HG02852 (cell line): Measurements from ENCODE around the gene RAPGEF1.
"Not testable (repeated sequence)": the region's sequence is repeated elsewhere in the genome, so short reads cannot be mapped to it uniquely, and the experiment has no call there.

Experiments
- ATAC-seq: cut with Tn5 transposase; IDR thresholded peaks from one replicate; pipeline ENCODE4 v1.9.1; 2021; ENCODE audit warnings: mild to moderate bottlenecking, moderate library complexity; ENCODE audit not compliant: unreplicated experiment

The RAPGEF1 gene

DNA sequence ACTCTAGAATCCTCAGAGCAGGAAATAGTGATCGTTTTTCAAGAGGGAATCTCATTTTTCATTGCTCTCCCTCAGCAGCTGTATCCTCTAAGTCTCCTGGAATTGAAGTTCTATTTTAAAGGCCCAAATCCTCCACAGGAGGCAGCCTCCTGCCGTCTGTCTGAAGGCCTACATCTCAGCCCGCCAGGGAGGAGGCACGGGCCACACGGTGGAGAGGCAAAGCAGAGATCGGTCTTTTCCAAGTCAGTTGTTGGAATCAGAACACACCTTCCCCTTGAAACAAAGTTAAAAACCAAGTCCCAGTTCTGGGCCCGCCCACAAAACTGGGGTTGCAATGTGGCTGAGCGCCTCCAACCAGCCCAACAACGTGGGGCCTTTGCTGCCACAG lies 68.7 kb downstream of the RAPGEF1 start:
- no peak for ATAC-seq

DNA sequence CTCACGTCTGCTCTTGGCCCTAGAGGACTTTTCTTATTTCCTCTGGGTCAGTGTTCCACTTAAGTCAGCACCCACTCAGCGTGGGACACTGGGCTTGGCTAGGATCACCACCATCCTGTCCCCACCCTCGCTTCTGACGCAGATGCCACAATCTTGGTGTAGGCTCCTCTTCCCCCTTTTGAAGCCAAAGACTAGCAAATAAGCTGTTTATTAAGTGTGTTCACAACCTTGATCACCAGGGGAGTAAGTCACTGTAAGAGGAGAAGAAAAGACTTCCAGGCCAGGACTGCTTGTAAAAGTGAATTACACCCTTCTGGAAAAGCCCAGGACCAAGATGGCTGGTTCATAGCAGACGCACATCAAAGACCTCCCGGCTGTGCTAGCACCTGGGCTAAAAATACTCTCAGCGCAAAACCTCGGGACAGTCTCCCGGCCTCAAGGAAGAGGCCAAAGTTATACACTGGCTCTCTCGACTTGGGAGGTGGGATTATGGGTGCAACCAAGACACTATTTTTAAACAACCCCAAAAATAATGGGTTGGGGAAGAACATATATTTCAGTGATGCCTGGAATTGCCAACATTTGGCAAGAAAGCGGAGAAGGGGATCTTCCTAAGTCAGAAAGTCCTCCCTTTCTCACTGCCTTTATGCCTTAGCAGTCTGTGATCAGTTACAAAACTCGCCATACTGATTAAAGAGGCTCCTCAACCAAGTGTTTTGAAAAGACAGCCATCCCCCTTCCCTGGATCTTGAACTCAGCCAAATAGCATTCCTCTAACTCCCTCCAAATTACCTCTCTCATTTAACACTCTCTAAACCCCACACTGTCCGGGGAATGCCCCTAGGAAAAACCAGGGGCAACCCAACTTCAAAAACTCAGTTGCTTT lies 69.4 kb downstream of the RAPGEF1 start:
- ATAC-seq = no peak

DNA sequence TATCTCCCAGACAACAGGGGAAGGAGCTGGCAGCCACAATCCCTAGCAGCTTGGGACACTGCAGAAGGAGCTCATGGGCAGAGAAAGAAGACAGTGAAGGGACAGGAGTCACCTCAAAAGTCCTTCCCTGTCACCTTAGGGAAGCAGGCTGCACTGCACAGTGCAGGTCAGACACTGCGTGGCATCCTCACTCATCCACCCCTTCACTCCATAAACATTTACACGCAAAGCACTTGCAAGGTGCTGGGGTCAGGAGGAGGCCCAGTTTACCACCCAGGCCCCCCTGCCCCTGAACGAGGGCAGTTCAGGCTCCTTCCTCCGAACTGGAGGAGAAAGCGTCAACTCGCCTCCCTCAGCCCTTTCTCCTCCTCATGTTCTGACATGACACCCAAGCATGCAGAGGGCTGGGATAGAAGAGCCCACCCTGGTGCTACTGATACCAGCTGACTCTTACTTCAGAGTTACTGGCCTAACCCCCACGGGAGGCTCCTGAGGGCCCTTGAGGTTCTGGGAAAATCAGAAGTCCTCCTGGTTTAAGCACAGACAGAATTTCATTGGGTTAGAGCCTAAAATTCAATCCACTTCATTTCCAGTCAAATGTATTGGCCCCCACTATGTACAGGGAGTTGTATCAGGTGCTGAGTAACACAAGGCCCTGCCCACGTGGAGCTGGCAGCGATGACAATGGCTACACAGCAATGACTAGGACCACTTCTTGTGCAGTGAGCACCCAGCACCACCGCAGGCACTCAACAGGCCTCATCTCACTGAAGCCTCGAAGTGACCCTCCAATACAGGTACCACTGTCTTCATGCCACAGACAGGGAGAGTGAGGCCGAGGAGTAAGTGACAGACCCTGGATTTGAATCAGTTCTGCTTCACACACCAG lies 70.4 kb downstream of the RAPGEF1 start:
- ATAC-seq = no peak

DNA sequence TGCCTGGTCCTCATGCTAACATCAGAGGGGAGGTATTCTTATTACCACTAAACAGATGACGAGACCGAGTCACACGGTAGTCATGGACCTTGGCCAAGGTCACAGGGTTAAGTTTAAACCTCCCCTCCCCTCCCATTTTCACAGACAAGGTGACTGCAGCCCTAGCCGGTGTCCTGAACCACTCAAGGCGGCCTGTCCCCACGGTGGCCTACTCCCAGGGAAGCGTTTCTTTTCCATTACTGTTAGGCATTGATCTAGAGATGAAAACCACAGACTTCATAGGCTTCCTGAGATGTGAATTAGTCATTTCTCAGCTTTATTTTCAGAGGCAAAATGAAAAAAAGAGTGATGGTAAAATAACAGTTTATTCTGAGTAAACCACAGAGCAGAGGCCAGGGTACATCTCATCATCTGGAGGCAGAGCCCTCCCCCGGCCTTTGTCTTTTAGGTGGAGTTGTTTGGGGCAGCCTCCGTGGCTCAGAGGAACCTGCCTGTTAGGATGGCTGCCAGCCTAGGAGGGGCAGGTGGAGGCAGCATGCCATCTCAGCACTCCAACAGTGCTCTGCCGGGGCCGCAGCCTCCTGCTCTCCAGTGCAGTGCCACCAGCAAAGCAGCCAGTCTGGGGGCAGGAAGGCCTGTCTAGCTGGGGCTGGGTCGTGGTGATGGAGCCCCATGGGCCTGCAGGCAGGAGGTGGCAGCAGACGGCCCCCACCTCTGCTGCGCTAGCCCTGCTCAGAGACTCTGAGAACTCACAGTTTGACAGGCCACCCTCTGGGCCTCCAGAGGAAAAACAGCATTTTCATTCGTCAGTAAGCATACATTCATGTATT lies 71.2 kb downstream of the RAPGEF1 start:
- no peak for ATAC-seq

DNA sequence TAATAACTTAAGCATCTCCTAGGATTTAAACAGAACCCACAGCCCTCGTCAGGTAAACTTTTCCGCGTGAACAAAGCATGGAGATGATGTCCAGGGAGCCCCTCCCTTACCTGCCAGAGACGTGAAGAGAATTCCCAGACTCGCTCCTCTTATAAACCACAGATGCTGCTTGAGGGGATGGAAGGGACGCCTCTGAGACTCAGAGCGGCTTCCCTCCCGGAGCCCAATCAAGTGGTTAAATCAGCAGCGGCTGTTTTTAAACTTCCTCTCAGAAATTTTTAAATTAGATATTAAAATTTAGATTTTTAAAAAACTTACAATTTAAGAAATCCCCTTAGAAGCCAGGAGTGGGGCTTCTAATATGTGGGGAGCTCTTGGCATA lies 71.8 kb downstream of the RAPGEF1 start:
- ATAC-seq = no peak

DNA sequence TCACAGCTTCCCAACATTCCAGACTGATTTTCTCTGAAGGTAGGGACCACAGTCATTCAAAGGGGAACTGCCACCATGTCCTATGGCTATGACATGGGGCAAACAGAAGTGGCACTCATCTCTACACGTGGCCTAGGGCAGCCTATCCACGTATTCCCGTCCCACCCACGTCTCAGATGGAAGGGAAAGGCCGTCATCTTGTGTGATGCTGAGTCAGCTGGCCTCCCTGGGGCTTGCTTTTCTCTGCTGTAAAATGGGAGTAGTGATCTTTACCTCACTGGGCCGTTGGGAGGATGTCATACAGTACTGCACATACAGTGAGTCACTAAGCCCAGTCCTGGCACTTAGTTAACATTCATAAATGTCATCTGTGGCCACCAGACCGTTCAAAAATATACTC lies 72.3 kb downstream of the RAPGEF1 start:
- ATAC-seq = no peak

DNA sequence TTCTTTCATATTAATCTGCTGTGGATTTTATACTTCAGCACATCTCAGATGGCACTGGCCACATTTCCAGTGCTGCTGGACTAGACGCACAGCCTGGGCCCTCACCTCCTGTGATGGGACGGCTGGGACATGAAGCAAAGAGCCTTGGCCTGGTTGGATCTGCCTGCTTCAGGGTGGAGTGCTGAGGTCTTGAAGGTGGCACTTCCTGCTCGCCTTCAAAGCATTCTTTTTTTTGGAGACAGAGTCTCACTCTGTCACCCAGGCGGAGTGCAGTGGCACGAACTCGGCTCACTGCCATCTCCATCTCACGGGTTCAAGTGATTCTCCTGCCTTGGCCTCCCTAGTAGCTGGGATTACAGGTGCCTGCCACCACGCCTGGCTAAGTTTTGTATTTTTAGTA lies 73.1 kb downstream of the RAPGEF1 start:
- ATAC-seq = no peak

DNA sequence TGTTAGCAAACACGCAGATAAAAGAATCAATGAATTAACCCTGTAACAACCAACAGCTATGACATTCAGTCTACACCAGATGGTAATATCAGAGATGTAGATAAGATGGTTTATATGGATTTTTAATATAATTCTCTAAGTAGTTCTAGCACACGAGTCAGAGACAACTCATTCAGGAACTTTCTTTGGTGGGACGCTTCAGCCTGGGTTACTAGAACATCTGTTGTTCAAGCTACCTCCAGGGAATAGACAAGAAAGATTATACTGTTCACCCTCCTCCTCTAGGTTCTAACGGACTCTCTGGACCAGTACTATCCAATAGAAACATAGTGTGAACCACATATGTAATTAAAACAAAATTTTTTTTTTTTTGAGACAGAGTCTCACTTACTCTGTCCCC lies 73.8 kb downstream of the RAPGEF1 start:
- ATAC-seq = no peak

DNA sequence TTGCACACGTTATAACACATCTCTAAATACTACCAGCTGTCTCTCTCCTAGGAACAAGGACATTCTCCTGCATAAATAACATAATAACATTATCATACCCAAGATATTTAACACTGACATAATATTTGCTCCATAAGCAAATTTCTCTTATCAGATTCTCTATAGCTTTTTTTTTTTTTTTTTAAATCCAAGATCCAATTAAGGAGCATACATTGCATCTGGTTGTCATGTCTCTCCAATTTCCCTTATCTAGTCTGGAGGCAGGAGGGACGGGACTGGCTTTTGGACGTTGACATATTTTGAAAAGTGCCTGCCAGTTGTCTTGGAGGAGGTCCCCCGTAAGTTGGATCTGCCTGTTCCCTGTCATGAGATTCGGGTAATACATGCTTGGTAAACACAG lies 76.6 kb downstream of the RAPGEF1 start:
- ATAC-seq = no peak

DNA sequence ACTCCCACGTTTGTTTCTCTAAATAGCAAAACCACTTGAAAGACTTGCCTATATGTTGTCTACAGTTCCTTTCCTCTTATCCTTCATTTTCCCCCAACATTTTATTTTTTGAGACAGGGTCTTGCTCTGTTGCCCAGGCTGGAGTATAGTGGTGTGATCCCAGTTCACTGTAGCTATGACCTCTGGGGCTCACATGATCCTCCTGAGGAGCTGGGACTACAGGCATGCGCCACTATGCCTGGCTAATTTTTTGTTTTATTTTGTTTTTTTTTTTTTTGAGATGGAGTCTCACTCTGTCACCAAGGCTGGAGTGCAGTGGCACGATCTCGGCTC lies 77.6 kb downstream of the RAPGEF1 start:
- ATAC-seq = not testable (repeated sequence)

DNA sequence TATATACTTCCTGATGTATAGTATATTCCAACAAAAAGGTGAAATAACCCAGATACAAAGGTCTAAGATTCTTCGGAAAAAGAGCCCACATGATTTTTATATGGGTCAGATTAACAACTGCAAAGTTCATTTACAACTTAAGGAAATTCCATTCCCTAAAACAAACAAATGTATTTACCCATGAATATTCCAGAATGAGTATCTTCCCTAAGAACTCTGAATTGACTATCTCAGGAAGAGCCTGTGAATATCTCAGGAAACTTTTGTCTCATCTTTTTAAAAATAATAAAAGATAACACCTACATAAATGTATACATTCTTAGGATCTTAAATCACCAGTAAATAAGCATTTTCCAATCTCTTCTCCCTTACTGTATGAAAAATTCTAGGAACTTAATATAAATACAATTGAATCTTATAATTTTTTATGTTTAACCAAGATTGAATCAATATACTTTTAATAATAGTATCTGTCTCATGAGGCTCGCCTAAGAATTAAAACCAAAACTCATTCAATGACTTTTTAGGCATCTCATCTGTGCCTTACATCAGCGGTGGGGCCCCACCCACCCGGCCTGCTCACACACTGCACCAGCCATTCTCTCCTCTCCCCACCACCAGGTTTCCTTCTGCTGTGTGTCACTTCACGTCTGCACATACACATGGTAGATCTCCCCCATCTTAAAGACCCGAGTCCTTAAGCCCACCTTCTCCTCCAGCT lies 78.1 kb downstream of the RAPGEF1 start:
- no peak for ATAC-seq

DNA sequence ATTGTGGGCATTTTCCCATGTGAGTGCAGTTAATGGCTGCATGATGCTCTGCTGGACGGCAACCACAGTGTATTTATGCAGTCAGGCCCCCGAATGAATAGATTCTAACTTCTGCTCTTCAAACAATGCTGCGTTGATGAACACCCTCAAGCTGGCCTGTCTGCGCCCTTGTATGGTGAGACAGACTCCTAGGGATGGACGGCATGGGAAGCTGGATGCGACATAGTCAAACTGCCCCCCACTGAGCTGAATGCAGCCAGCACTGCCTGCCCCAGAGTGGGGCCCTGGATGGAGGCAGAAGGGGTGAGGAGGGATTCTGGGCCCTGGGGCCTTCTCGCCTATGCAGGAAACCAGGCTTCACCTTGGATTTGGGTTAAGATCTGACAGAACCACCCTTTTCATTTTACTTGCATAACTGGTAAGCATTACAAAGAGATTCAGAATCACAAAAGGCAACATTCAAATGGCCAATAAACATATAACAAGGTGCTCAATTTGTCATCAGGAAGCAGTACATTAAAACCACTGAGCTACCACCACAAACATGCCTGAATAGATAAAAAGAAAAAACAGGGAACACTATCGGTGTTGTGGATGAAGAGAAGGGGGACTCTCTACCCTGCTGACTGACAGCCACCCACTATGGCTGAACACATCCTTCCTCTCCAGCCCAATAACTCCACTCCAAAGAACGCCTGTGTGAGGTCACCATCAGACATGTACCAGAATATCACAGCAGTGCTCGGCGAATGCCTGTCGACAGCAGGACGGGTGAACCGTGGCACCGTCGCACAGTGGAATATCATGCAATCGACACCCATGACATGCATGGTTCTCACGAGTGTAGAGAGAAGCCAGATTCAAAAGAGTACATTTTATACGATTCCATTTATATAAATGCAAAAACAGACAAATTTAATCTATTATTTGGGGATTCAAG lies 79.1 kb downstream of the RAPGEF1 start:
- ATAC-seq = no peak

DNA sequence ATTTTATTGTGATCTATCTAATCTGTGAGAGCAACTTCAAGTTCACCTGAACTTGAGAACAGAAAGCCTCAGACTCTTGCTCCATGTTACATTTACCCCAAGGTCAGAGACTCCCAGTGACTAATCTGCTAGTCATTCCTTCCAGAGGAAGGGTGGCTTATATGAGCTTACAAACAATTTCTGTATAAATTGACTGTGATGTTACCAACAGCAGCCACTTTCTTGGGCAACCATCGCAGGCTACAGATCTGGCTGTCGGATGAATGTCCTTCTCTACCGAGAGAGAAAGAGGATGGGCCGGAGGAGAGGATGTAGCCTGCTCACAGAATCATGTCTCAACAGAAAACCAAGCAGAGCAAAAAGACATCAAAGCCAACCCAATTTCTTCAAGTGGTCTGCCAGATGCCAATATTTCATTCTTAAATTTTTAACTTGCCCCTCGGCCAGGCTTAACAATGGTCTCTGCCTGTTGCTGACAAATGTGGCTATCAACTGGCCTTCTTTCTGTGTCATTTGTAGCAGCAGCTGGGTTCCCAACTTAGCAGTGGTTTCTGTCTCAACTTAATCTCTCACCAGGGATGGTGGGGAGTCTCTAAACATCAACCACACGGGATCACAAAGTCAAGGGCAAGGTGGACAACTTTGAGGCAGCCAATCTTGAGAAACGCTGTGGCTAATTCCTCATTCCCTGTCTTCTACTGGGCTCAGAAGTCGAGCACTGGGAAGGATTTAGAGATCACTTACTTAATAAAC lies 81.3 kb downstream of the RAPGEF1 start:
- ATAC-seq = no peak

DNA sequence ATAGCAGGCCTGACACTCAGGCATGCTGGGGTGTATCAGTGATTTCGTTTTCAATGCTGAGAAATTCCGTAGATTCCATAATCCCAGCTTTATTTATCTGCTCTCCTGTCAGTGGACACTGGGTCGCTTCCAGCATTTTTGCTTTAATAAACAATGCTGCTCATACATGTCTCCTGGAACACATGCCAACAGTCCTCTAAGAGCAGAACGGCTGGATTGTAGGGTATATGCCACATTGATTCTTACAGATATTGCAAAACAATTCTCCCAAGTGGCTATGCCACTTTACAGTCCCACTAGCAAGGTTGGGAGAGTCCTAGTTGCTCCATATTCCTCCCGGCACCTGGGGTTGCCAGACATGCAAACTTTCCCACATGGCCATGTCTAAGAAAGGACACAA lies 81.9 kb downstream of the RAPGEF1 start:
- no peak for ATAC-seq

DNA sequence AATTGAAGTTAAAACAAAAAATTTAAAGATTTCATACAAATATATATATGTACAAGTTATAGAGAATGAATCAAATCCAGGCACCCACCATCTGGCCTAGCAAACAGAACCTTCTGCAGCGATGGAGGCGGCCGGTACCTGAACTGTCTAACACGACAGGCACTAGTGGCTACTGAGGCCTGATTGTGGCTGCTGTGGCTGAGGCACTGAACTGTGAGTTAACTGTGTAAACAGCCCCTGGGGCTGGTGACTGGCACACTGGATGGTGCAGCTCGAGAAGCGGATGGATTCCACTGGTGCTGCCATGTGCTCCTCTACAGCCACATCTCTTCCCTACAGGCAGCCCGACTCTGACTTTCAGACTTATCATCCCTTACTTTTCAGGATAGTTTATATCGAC lies 82.4 kb downstream of the RAPGEF1 start:
- no peak for ATAC-seq

DNA sequence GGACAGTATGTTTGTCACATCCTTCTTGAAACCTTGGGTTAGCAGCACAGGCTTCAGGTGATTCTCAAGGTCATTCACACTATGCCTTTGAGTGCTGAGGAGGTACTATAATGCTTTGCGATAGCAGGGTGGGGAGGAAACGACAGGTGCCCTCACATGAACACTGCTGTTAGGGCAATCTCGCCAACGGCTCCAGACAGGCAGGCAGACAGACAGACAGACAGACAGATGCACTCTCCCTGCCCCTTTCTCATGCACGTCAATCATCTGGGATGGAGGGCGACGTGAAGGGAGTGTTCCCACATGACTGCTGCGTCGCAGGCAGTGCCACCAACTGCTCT lies 82.9 kb downstream of the RAPGEF1 start:
- peak; percentile 19 for ATAC-seq

DNA sequence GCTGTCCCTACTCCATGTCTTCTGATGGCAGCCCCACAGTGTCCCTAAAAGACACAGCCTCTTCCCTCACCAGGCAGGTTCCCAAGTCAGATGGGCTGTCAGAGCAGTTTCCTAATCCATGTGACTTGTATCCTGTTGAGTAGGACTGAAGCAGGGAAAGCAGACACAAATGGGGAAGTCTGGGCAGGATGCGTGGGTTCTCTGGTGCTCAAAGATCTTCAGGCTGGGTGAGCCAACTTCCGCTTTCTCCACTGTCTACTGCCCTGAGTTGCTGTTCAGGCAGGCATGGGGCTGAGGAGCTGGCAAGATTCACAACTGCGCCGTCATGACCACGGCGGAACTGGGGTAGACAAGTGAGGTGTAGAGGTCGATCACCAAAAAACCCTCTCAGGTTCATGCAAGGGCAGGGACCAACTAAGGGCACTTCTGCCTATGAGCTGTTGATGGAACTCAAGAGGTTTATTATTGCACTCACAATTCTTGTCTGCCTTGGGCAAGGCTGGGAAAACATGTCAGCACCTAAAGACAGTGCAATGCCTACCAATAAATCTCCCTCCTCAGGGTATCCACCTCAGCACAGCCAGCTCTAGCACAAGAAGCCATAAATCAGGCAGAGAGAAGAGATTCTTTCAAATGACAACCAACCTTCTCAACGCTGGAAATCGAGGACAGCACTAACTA lies 83.4 kb downstream of the RAPGEF1 start:
- peak; percentile 66 for ATAC-seq

DNA sequence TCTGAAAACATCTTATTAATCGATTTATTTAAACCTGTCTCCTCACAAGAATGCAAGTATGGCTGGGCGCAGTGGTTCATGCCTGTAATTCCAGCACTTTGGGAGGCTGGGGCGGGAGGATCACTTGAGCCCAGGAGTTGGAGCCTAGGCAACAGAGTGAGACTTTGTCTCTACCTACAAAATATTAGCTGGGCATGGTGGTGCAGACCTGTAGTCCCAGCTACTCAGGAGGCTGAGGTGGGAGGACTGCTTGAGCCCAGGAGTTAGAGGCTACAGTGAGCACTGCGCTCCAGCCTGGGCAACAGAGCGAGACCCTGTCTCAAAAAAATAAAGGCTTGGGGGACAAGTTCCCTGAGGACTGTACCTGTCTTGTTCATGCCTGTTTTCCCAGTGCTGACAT lies 85.5 kb downstream of the RAPGEF1 start:
- ATAC-seq = not testable (repeated sequence)
